HEK293T (cell line): ENCODE measurements around the gene XYLT2.

Source experiments
- NFRKB ChIP-seq: fragments of 450-650 bp; IDR thresholded peaks from 2 replicates; pipeline ENCODE4 v1.6.1; 2016; ENCODE audit warnings: mild to moderate bottlenecking, moderate library complexity
- SUZ12 ChIP-seq: fragments of 450-650 bp; IDR thresholded peaks from 2 replicates; pipeline ENCODE4 v1.6.1; 2016; ENCODE audit warnings: mild to moderate bottlenecking

- TF ChIP-seq SUZ12: no peak
- no peak for TF ChIP-seq NFRKB
Observed at GRCh38 chr17:50365649-50366393, 19.9 kb downstream of the XYLT2 start.
